ENCODE measurements around the gene SGMS1.
A peak's percentile ranks its signal among the peaks of the same experiment; 100 is the strongest.

DNA sequence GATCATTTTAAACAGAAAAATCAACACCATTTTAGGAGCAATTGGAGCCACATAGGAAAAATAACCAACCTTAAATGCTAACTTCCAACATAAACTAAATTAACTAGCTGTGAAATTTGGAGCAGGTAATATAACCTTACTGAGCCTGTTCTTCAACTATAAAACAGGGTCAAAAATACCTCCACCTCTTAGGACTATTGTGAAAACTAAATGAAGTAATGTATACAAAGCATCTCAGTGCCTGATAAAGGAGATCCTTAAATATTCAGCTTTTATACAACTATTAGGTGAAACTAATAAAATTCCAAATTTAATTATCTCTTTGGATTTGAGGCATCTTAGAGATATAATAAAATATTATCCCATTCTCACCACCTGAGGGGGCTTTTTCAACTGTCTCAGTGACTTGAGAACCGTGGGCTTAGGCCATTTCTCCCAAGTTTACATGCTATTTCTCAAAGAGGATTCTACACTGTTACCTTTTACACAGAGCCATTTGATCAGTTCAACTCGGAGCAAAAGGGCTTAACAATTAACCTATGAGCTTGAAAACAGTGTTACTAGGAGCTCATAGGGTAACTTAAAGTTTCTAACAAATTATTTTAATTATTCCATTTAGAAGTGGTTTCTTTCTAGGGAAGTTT, 207.5 kb downstream of the SGMS1 start:
- TF ChIP-seq CTCF (conservative IDR thresholded peaks at IDR 0.05; ENCODE audit: low read depth in 2 of 2), result 0 out of 4 replicates have a peak, but pooled peaks of 1 of the 2 experiments have one; percentile 16
- no peak for TF ChIP-seq EZH2 (IDR thresholded peaks at IDR 0.05; ENCODE audit: low read depth, unreplicated experiment)
